SH-SY5Y (cell line): Measurements from ENCODE around the gene KIAA0232.

ENCODE experiments used
- GATA2 ChIP-seq: IDR thresholded peaks from 2 replicates; pipeline ENCODE4 v1.6.1; 2011; ENCODE audit warnings: mild to moderate bottlenecking, low read depth, low read length
- GATA3 ChIP-seq: IDR thresholded peaks from 2 replicates; pipeline ENCODE4 v1.6.1; 2011; ENCODE audit warnings: low read depth, mild to moderate bottlenecking, low read length, moderate library complexity

- TF ChIP-seq GATA2 (no peak), GATA3 (no peak)
Measured at GRCh38 chr4:6813725-6814124, 31.2 kb downstream of the KIAA0232 start.
